Measurements from ENCODE around the gene RRP8.

Gene RRP8

GRCh38 chr11:6612213-6613041, 9.0 kb upstream of the RRP8 start, which contains the start of gene TAF10:
Gene TAF10, minus strand, starts transcription at chr11:6612216. Its CDS starts 27 bp downstream, at chr11:6612189.
- TF ChIP-seq CEBPB (IDR thresholded peaks at IDR 0.05), result peak; percentile 4; the same call in 1 of the 2 replicates
- peak; percentile 77 for TF ChIP-seq MAX (IDR thresholded peaks at IDR 0.05)
- peak; percentile 52; the same call in 1 of the 2 replicates for TF ChIP-seq EGR1 (IDR thresholded peaks at IDR 0.05)
- TF ChIP-seq CREB1 (IDR thresholded peaks at IDR 0.05; ENCODE audit: low read depth), result peak; percentile 67
- no peak for TF ChIP-seq RAD21 (IDR thresholded peaks at IDR 0.05; ENCODE audit: low read depth)
- no peak for TF ChIP-seq FOXM1 (IDR thresholded peaks at IDR 0.05; ENCODE audit: borderline replicate concordance, low read depth)
- TF ChIP-seq ZBTB7A (IDR thresholded peaks at IDR 0.05; ENCODE audit: low read depth), result no peak
- TF ChIP-seq YY1 (IDR thresholded peaks at IDR 0.05; ENCODE audit: low read depth), result peak; percentile 72; the same call in 1 of the 2 replicates
- TF ChIP-seq TCF12 (IDR thresholded peaks at IDR 0.05; ENCODE audit: low read depth), result peak; percentile 41; the same call in 1 of the 2 replicates
- no peak for TF ChIP-seq REST (IDR thresholded peaks at IDR 0.05; ENCODE audit: low read depth)
- peak; percentile 41; the same call in 1 of the 2 replicates for TF ChIP-seq TEAD4 (IDR thresholded peaks at IDR 0.05)
- peak; percentile 22; the same call in 1 of the 2 replicates for TF ChIP-seq EP300 (IDR thresholded peaks at IDR 0.05; ENCODE audit: borderline replicate concordance)
- TF ChIP-seq NFIC (IDR thresholded peaks at IDR 0.05), result no peak
- peak; percentile 85 for TF ChIP-seq TAF1 (IDR thresholded peaks at IDR 0.05; ENCODE audit: low read depth)
- TF ChIP-seq USF1 (IDR thresholded peaks at IDR 0.05), result no peak; the same call in none of the 2 replicates

GRCh38 chr11:6611963-6612212, 8.5 kb upstream of the RRP8 start:
- no peak for TF ChIP-seq USF1 (IDR thresholded peaks at IDR 0.05)
- no peak for TF ChIP-seq RAD21 (IDR thresholded peaks at IDR 0.05; ENCODE audit: low read depth)
- TF ChIP-seq FOXM1 (IDR thresholded peaks at IDR 0.05; ENCODE audit: borderline replicate concordance, low read depth), result no peak
- TF ChIP-seq CEBPB (IDR thresholded peaks at IDR 0.05), result no peak
- no peak for TF ChIP-seq TAF1 (IDR thresholded peaks at IDR 0.05; ENCODE audit: low read depth)
- no peak for TF ChIP-seq TCF12 (IDR thresholded peaks at IDR 0.05; ENCODE audit: low read depth)
- TF ChIP-seq EP300 (IDR thresholded peaks at IDR 0.05; ENCODE audit: borderline replicate concordance), result no peak
- no peak for TF ChIP-seq REST (IDR thresholded peaks at IDR 0.05; ENCODE audit: low read depth)

GRCh38 chr11:6611092-6611962, 7.9 kb upstream of the RRP8 start:
- TF ChIP-seq NFIC (IDR thresholded peaks at IDR 0.05) (0 out of 2 replicates have a peak, but pooled peaks have one; percentile 4), MAX (IDR thresholded peaks at IDR 0.05) (no peak)

- TF ChIP-seq TCF12 (IDR thresholded peaks at IDR 0.05; ENCODE audit: low read depth) (no peak), EGR1 (IDR thresholded peaks at IDR 0.05) (no peak), USF1 (IDR thresholded peaks at IDR 0.05) (no peak), MAX (IDR thresholded peaks at IDR 0.05) (no peak), TEAD4 (IDR thresholded peaks at IDR 0.05) (no peak), EP300 (IDR thresholded peaks at IDR 0.05; ENCODE audit: borderline replicate concordance) (no peak), CEBPB (IDR thresholded peaks at IDR 0.05) (no peak), YY1 (IDR thresholded peaks at IDR 0.05; ENCODE audit: low read depth) (no peak), FOXM1 (IDR thresholded peaks at IDR 0.05; ENCODE audit: borderline replicate concordance, low read depth) (no peak), TAF1 (IDR thresholded peaks at IDR 0.05; ENCODE audit: low read depth) (no peak), REST (IDR thresholded peaks at IDR 0.05; ENCODE audit: low read depth) (no peak), NFIC (IDR thresholded peaks at IDR 0.05) (no peak)
These were observed 7.2 kb upstream of the RRP8 start for GRCh38 chr11:6610591-6610990.

Measured in Ishikawa (cell line).